Activated CD8-positive, alpha-beta T cell treated with anti-CD3 and anti-CD28 coated beads for 36 hours (primary cell): ENCODE measurements around the gene GRIN1. TPM values are rescaled to one million over a fixed set of nuclear protein-coding genes. Genes with fewer than 3 reads are reported as not detected.

Experiments used
- ATAC-seq: fragments of 200-7000 bp; cut with Tn5 transposase; one replicate; pipeline ENCODE4 v1.10.0; 2021; ENCODE audit warnings: mild to moderate bottlenecking, moderate library complexity
- CTCF ChIA-PET: fragments of 350-600 bp; sonication (Branson Sonifier 250); formaldehyde crosslinking; loops from one replicate; lab custom pipeline; 2021; ENCODE audit warnings: antibody characterized with exemption; lab: Charles Lee
- POLR2A ChIA-PET: fragments of 350-600 bp; sonication (Branson Sonifier 250); formaldehyde crosslinking; loops from one replicate; lab custom pipeline; 2021; ENCODE audit warnings: antibody characterized with exemption; lab: Charles Lee
- DNase-seq: peaks from one replicate; pipeline ENCODE4 v3.0.0-alpha.2; 2020
- H3K27ac Mint-ChIP-seq: one replicate; pipeline ENCODE4 v1.8.0; 2021; ENCODE audit warnings: mild to moderate bottlenecking, mixed read lengths
- H3K27me3 Mint-ChIP-seq: one replicate; pipeline ENCODE4 v1.8.0; 2021; ENCODE audit warnings: mixed read lengths
- H3K36me3 Mint-ChIP-seq: one replicate; pipeline ENCODE4 v1.8.0; 2021; ENCODE audit warnings: low read depth, mixed read lengths
- H3K4me1 Mint-ChIP-seq: one replicate; pipeline ENCODE4 v1.8.0; 2021; ENCODE audit warnings: low read depth, mixed read lengths
- H3K4me3 Mint-ChIP-seq: one replicate; pipeline ENCODE4 v1.8.0; 2021; ENCODE audit warnings: mild to moderate bottlenecking, moderate library complexity, mixed read lengths
- H3K9me3 Mint-ChIP-seq: one replicate; pipeline ENCODE4 v1.8.0; 2021; ENCODE audit warnings: mixed read lengths
- intact Hi-C: fragments of 100-400 bp; cut with micrococcal nuclease; formaldehyde crosslinking; loops from one replicate; pipeline ENCODE4 v1.10.0; 2022
- total RNA-seq, 2 experiments: library from RNA; stranded (reverse); gene quantifications; one replicate each; pipeline ENCODE4 v1.2.3, GENCODE V29; 2021
- TF ChIP-seq, protein P1 (sequence below): fragments of 200-600 bp; IDR thresholded peaks from one replicate; pipeline ENCODE4 v1.8.0; 2022; ENCODE audit warnings: antibody characterized with exemption, mild to moderate bottlenecking

Gene GRIN1
- total RNA-seq, 2 experiments from 2014 or later: not detected

DNA sequence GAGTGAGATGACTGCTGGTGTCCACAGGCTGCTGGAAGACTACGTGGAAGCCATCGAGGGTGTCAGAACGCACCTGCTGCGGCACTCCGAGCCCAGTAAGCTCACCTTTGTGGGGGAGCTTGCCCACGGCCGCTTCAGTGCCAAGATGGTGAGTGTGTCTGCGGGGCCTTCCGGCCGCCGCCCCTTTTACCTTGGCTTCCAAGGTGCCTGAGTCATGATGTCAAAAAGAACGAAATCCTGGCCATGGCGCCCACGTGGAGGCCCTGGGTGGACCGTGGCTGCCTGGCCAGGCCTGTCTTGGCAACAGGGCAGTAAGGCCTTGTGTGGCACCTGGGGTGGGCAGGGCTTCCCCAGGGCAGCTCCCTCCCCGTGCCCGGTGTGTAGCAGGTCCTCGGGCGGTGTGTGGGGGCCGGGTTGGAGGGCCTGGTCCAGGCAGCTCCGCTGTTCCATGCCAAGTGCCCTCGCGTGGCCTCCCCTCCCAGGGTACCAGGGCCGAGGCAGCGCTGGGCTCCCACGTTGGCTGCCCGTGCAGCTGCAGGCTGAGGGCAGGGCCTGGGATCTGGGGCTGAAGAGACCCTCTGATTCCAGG, 32.2 kb upstream of the GRIN1 start:
- no peak for DNase-seq
- POLR2A ChIA-PET: interaction anchor here (0.5 to 1.4 kb wide), 4 partner anchors 8 to 88 kb away, joined by 3 to 6 read pairs (median 3); no protein-coding TSS in a partner anchor
- no peak for ATAC-seq
- H3K36me3 Mint-ChIP-seq: peaks cover 10% of the 10 kb centered on the region
- no peaks in the 10 kb centered on the region for H3K9me3 Mint-ChIP-seq
- CTCF ChIA-PET: interaction anchor here (1.2 to 1.3 kb wide), 2 partner anchors 37 to 107 kb away, joined by 3 read pairs; partner anchors contain the start of gene SAPCD2
- no peak overlapping the region for H3K27ac Mint-ChIP-seq
- H3K27me3 Mint-ChIP-seq: no peaks in the 10 kb centered on the region
- TF ChIP-seq, protein P1, sequence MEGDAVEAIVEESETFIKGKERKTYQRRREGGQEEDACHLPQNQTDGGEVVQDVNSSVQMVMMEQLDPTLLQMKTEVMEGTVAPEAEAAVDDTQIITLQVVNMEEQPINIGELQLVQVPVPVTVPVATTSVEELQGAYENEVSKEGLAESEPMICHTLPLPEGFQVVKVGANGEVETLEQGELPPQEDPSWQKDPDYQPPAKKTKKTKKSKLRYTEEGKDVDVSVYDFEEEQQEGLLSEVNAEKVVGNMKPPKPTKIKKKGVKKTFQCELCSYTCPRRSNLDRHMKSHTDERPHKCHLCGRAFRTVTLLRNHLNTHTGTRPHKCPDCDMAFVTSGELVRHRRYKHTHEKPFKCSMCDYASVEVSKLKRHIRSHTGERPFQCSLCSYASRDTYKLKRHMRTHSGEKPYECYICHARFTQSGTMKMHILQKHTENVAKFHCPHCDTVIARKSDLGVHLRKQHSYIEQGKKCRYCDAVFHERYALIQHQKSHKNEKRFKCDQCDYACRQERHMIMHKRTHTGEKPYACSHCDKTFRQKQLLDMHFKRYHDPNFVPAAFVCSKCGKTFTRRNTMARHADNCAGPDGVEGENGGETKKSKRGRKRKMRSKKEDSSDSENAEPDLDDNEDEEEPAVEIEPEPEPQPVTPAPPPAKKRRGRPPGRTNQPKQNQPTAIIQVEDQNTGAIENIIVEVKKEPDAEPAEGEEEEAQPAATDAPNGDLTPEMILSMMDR: no peak
- no peak overlapping the region for H3K4me3 Mint-ChIP-seq
- no peaks in the 10 kb centered on the region for H3K4me1 Mint-ChIP-seq
- intact Hi-C loops: no loop called here

DNA sequence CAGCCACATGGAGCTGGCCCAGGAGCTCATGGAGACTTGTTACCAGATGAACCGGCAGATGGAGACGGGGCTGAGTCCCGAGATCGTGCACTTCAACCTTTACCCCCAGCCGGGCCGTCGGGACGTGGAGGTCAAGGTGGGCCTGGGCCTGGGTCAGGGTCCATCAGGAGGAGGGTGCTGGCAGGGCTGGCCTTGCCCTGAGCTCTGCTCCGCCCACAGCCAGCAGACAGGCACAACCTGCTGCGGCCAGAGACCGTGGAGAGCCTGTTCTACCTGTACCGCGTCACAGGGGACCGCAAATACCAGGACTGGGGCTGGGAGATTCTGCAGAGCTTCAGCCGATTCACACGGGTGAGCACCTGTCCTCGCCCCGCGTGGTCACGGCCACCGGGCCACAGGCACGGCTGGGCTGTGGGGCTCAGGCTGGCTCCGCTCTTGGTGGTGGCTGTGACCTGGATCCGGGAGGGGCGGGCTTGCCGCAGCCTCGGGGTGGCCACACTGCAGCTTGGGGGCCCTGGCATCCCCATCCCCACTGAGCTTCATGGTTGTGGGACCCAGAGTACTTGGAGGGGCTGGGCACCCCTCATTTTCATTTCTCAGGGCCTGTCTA, 31.5 kb upstream of the GRIN1 start:
- H3K27ac Mint-ChIP-seq: no peak overlapping the region
- POLR2A ChIA-PET: interaction anchor here (0.5 to 1.4 kb wide), 4 partner anchors 9 to 88 kb away, joined by 3 to 6 read pairs (median 3); no protein-coding TSS in a partner anchor
- TF ChIP-seq, protein P1: no peak
- no peak overlapping the region for H3K4me3 Mint-ChIP-seq
- no peaks in the 10 kb centered on the region for H3K9me3 Mint-ChIP-seq
- H3K4me1 Mint-ChIP-seq: no peaks in the 10 kb centered on the region
- intact Hi-C loops: no loop called here
- no peaks in the 10 kb centered on the region for H3K27me3 Mint-ChIP-seq
- ATAC-seq (no peak), DNase-seq (no peak)
- peaks cover 10% of the 10 kb centered on the region for H3K36me3 Mint-ChIP-seq
- CTCF ChIA-PET: interaction anchor here (1.1 to 1.2 kb wide), 2 partner anchors 38 to 72 kb away, joined by 3 read pairs; partner anchors contain the start of gene SAPCD2

DNA sequence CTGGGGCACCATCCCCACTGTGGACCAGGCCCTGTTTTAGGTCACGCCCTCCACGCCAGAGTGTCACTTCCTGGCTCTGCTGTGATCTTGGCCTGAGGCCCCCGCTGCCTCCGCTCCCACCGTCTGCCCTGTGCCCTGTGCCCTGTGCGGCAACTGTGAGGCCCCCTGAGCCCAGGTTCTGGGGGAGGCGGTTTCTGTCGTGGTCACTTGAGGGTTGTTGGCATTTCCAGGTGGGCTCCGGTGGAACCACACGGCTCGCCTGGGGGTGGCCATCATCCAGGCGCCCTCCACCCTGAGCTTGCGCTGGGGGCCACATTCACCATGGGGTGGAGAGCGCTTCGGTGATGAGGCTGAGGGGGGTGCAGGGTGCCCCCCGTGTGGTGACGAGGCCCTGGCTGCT, 31.0 kb upstream of the GRIN1 start:
- no peak overlapping the region for H3K4me3 Mint-ChIP-seq
- no peak overlapping the region for H3K27ac Mint-ChIP-seq
- H3K9me3 Mint-ChIP-seq: no peaks in the 10 kb centered on the region
- H3K27me3 Mint-ChIP-seq: no peaks in the 10 kb centered on the region
- DNase-seq (no peak), ATAC-seq (no peak)
- H3K36me3 Mint-ChIP-seq: peaks cover 12% of the 10 kb centered on the region
- ChIA-PET CTCF (interaction anchor here (1.1 to 1.2 kb wide), 2 partner anchors 38 to 72 kb away, joined by 3 read pairs; partner anchors contain the start of gene SAPCD2), POLR2A (interaction anchor here (0.9 kb wide), 1 partner anchor 42 kb away, joined by 3 read pairs; no protein-coding TSS in a partner anchor)
- intact Hi-C loops: no loop called here
- TF ChIP-seq, protein P1: no peak
- peaks cover 2% of the 10 kb centered on the region for H3K4me1 Mint-ChIP-seq

DNA sequence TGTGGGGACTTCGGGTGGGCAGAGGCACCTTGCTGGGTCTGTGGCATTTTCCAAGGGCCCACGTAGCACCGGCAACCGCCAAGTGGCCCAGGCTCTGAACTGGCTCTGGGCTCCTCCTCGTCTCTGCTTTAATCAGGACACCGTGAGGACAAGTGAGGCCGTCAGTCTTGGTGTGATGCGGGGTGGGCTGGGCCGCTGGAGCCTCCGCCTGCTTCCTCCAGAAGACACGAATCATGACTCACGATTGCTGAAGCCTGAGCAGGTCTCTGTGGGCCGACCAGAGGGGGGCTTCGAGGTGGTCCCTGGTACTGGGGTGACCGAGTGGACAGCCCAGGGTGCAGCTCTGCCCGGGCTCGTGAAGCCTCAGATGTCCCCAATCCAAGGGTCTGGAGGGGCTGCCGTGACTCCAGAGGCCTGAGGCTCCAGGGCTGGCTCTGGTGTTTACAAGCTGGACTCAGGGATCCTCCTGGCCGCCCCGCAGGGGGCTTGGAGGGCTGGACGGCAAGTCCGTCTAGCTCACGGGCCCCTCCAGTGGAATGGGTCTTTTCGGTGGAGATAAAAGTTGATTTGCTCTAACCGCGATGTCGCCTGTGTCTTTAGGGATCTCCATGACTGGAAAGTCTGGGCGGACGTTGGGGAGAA, 30.2 kb upstream of the GRIN1 start:
- Mint-ChIP-seq H3K4me1 (peaks cover 5% of the 10 kb centered on the region), H3K27ac (no peak overlapping the region), H3K9me3 (no peaks in the 10 kb centered on the region), H3K4me3 (no peak overlapping the region), H3K36me3 (peaks cover 18% of the 10 kb centered on the region), H3K27me3 (no peaks in the 10 kb centered on the region)
- intact Hi-C loops: no loop called here
- no peak for DNase-seq
- TF ChIP-seq, protein P1: no peak
- CTCF ChIA-PET: interaction anchor here (1.1 to 1.3 kb wide), 2 partner anchors 10 to 73 kb away, joined by 3 read pairs; no protein-coding TSS in a partner anchor
- POLR2A ChIA-PET: interaction anchor here (0.9 kb wide), 1 partner anchor 42 kb away, joined by 3 read pairs; no protein-coding TSS in a partner anchor
- no peak for ATAC-seq
